DND-41 (cell line): ENCODE results near the gene ZNF677.

Experiments
- EZH2 ChIP-seq: IDR thresholded peaks from 3 replicates; pipeline ENCODE4 v1.6.1; 2012; ENCODE audit warnings: borderline replicate concordance, low read depth, mild to moderate bottlenecking, moderate library complexity, low read length, inconsistent platforms; ENCODE audit not compliant: severe bottlenecking
- TF ChIP-seq, protein P1 (sequence below): IDR thresholded peaks from 2 replicates; pipeline ENCODE4 v1.5.1; 2012; ENCODE audit warnings: borderline replicate concordance, low read length, moderate library complexity, mild to moderate bottlenecking; ENCODE audit not compliant: poor library complexity, severe bottlenecking; ENCODE audit errors: extremely low read depth

GRCh38 chr19:53190253-53190652 lies 64.4 kb downstream of the ZNF677 start:
- TF ChIP-seq, protein P1, sequence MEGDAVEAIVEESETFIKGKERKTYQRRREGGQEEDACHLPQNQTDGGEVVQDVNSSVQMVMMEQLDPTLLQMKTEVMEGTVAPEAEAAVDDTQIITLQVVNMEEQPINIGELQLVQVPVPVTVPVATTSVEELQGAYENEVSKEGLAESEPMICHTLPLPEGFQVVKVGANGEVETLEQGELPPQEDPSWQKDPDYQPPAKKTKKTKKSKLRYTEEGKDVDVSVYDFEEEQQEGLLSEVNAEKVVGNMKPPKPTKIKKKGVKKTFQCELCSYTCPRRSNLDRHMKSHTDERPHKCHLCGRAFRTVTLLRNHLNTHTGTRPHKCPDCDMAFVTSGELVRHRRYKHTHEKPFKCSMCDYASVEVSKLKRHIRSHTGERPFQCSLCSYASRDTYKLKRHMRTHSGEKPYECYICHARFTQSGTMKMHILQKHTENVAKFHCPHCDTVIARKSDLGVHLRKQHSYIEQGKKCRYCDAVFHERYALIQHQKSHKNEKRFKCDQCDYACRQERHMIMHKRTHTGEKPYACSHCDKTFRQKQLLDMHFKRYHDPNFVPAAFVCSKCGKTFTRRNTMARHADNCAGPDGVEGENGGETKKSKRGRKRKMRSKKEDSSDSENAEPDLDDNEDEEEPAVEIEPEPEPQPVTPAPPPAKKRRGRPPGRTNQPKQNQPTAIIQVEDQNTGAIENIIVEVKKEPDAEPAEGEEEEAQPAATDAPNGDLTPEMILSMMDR = peak; percentile 21
- TF ChIP-seq EZH2 = no peak
